ENCODE data around the gene DLG2.

- TF ChIP-seq CTCF (IDR thresholded peaks at IDR 0.05) (no peak), POLR2A (IDR thresholded peaks at IDR 0.05) (no peak), EP300 (IDR thresholded peaks at IDR 0.05) (no peak)
Observed at GRCh38 chr11:85236211-85236610, 390.9 kb downstream of the DLG2 start.

Measured in tibial nerve (tissue), 4 donors.